Activated T-cell treated with anti-CD3 and anti-CD28 coated beads, Interleukin-2, amount 50 U/mL, for 24 hours (primary cell): ENCODE data around the gene SCAMP1.

Experiments
- DNase-seq: peaks from one replicate; pipeline ENCODE4 v3.0.0-alpha.2; 2020
- H3K27ac Mint-ChIP-seq: 2 replicates; pipeline ENCODE4 v1.8.0; 2020; ENCODE audit warnings: mild to moderate bottlenecking, mixed read lengths
- H3K27me3 Mint-ChIP-seq: 2 replicates; pipeline ENCODE4 v1.8.0; 2020; ENCODE audit warnings: mixed read lengths
- H3K36me3 Mint-ChIP-seq: 2 replicates; pipeline ENCODE4 v1.8.0; 2020; ENCODE audit warnings: low read depth, mixed read lengths
- H3K4me1 Mint-ChIP-seq: 2 replicates; pipeline ENCODE4 v1.8.0; 2020; ENCODE audit warnings: low read depth, mixed read lengths
- H3K4me3 Mint-ChIP-seq: 2 replicates; pipeline ENCODE4 v1.8.0; 2020; ENCODE audit warnings: mild to moderate bottlenecking, moderate library complexity, mixed read lengths
- H3K9me3 Mint-ChIP-seq: 2 replicates; pipeline ENCODE4 v1.8.0; 2020; ENCODE audit warnings: mixed read lengths

Gene SCAMP1

GRCh38 chr5:78515670-78516069, 155.3 kb downstream of the SCAMP1 start:
- no peak overlapping the region for H3K4me3 Mint-ChIP-seq

DNA sequence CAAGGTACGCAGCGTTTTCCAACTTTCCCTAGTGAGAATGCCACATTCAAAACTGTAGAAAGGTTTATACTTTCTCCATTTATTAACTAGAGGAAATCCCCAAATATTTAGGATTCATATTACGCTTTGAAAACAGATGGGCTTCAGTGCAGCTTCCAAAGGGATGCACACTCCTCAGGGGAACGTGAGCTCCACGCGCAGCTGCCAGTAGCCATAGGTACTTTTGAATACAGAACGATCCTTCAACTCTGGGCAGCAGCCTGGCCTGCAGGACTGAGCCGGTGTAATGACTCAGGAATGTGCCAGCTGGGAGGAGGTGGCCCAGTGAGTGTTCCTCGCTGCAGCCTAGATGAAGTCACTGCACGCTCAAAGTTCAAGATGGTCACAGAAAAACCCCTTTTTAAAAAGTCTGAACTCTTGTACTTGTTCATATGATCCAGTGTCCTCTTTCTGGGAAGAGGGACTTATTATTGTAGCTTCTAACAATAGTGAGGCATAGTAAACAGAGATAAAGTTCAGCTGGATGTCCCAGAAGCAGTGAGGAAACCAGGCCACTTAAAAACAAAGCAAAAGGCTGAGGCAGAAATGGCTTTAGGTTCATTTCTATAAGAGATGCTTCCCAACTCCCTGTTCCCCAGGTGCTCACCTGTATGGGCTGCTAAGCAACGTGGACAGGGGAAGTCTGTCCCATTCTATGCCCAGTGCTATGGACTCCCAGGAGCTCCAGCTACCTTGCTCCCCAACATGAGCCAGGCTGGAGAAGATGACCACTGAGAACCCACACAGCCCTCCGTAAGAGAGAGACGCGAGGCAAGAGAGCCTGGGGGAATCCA, 158.2 kb downstream of the SCAMP1 start:
- Mint-ChIP-seq H3K4me3 (no peak overlapping the region), H3K27ac (no peak overlapping the region), H3K27me3 (peaks cover 85% of the 10 kb centered on the region), H3K4me1 (no peaks in the 10 kb centered on the region), H3K9me3 (no peaks in the 10 kb centered on the region), H3K36me3 (no peaks in the 10 kb centered on the region)
- DNase-seq, result no peak

More at GRCh38 chr5:78515670-78516069, 155.3 kb downstream of the SCAMP1 start:
- Mint-ChIP-seq H3K36me3 (no peaks in the 10 kb centered on the region), H3K27ac (no peak overlapping the region), H3K27me3 (peaks cover 91% of the 10 kb centered on the region), H3K4me1 (no peaks in the 10 kb centered on the region), H3K9me3 (no peaks in the 10 kb centered on the region)
- DNase-seq, result no peak

GRCh38 chr5:78519198-78519941, 159.0 kb downstream of the SCAMP1 start:
- no peak for DNase-seq
- Mint-ChIP-seq H3K4me1 (no peaks in the 10 kb centered on the region), H3K27ac (no peak overlapping the region), H3K27me3 (peaks cover 83% of the 10 kb centered on the region), H3K4me3 (no peak overlapping the region), H3K9me3 (no peaks in the 10 kb centered on the region), H3K36me3 (no peaks in the 10 kb centered on the region)

DNA sequence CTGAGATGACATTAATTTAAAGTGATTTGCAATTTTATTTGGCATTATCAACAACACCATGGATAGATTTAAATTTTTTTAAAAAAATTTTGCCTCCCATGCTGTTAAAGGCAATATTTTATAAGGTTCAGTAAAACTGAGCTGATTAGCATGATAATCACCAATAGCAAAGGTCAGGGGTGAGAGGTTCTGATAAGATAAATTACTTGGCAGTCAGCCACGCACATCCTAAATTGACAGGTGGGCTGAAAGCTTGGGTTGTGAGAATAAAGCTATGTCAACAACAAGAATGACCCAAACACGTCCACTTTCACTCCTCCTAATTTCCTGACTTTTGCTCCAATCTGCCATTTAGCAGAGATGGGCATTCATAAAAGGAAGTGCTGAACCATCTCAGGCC, 161.0 kb downstream of the SCAMP1 start:
- H3K4me1 Mint-ChIP-seq, result no peaks in the 10 kb centered on the region
- H3K9me3 Mint-ChIP-seq, result no peaks in the 10 kb centered on the region
- no peak overlapping the region for H3K27ac Mint-ChIP-seq
- peaks cover 63% of the 10 kb centered on the region for H3K27me3 Mint-ChIP-seq
- no peak for DNase-seq
- H3K36me3 Mint-ChIP-seq, result no peaks in the 10 kb centered on the region
- no peak overlapping the region for H3K4me3 Mint-ChIP-seq

DNA sequence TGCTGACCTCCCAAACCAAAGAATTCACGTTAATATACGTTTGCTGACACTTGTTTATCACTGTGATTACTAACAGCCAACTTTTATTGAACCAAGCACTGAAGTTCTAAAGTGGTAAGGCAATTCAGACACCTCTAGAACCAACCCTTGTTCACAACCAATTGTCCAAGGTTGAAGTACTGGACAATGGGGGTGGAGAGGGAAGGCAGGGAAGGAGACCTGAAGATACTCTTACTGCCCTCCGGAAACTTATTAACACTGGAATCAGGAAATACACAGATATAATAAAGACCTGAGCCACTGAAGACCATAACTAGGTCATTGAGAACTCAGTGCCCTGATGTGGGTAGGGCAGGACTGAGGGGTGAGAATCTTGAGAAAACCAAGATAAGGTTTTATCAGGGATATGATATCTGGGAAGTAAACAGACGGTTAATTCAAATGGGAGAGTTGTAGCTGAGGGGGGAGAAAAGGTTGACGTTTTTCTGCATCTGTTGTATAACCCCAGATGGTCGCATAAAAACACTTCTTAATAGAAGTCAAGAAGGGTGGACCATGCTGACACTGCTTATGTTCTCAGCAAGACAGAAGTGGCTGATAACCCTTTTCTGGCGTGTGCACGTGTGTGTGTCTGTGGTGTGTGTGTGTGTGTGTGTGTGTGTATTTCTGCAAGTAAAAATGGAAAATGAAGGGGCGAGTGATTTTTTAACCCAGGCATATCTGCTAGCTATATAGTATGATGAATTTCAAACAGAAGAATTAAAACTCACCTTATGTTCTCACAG, 162.3 kb downstream of the SCAMP1 start:
- Mint-ChIP-seq H3K4me3 (no peak overlapping the region), H3K4me1 (no peaks in the 10 kb centered on the region), H3K27ac (no peak overlapping the region), H3K27me3 (peaks cover 55% of the 10 kb centered on the region), H3K9me3 (no peaks in the 10 kb centered on the region), H3K36me3 (no peaks in the 10 kb centered on the region)
- no peak for DNase-seq

GRCh38 chr5:78523314-78524193, 163.1 kb downstream of the SCAMP1 start:
- H3K4me3 Mint-ChIP-seq, result no peak overlapping the region
- DNase-seq, result no peak
- H3K4me1 Mint-ChIP-seq, result no peaks in the 10 kb centered on the region
- H3K27me3 Mint-ChIP-seq, result peaks cover 47% of the 10 kb centered on the region
- no peaks in the 10 kb centered on the region for H3K9me3 Mint-ChIP-seq
- H3K36me3 Mint-ChIP-seq, result no peaks in the 10 kb centered on the region
- no peak overlapping the region for H3K27ac Mint-ChIP-seq

- no peak overlapping the region for H3K27ac Mint-ChIP-seq
- H3K27me3 Mint-ChIP-seq, result peaks cover 26% of the 10 kb centered on the region
- H3K4me1 Mint-ChIP-seq, result no peaks in the 10 kb centered on the region
- no peaks in the 10 kb centered on the region for H3K9me3 Mint-ChIP-seq
- no peak for DNase-seq
- no peaks in the 10 kb centered on the region for H3K36me3 Mint-ChIP-seq
- H3K4me3 Mint-ChIP-seq, result no peak overlapping the region
Observed at GRCh38 chr5:78526049-78526525, 165.7 kb downstream of the SCAMP1 start.

DNA sequence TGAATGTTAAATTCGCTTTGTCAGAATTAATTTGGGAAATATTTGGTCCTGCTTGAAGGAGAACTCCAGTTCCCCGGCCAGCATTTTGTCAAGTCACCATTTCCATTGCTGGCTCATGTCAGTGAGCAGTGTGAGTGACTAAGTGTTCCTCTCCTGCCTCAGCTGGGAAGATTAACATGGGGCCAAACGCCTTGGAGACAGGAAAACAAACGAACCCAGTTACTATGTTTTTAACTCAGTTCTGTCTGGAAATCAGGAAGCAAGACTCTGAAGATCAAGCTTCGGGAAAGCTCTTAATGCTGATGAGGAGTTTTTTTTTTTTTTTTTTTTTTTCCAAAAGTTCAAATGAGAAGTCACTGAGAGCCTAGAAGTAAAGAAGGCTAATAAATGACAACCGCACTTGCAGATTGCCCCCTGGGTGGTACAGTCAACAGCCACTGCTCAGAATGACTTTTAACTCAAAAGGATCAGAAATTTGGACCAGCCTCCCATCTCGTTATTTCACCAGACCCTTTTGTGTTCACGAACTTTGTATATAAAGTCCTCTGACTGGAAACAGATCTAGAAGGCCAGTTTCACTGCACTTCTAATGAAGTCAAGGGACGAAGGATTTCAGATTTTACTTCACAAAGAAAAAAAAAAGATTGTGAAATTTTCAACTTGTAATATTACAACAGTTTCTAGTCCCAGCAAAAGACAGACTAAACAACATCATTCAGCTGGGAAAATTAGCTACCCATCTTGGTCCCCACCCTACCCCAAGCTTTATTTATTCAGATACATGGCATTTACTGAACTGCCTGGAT, 166.8 kb downstream of the SCAMP1 start:
- peaks cover 22% of the 10 kb centered on the region for H3K27me3 Mint-ChIP-seq
- no peak overlapping the region for H3K4me3 Mint-ChIP-seq
- DNase-seq, result no peak
- H3K9me3 Mint-ChIP-seq, result no peaks in the 10 kb centered on the region
- H3K4me1 Mint-ChIP-seq, result no peaks in the 10 kb centered on the region
- no peak overlapping the region for H3K27ac Mint-ChIP-seq
- H3K36me3 Mint-ChIP-seq, result no peaks in the 10 kb centered on the region

- no peaks in the 10 kb centered on the region for H3K9me3 Mint-ChIP-seq
- H3K27me3 Mint-ChIP-seq, result peaks cover 17% of the 10 kb centered on the region
- no peaks in the 10 kb centered on the region for H3K36me3 Mint-ChIP-seq
- H3K4me3 Mint-ChIP-seq, result no peak overlapping the region
- DNase-seq, result no peak
- H3K27ac Mint-ChIP-seq, result no peak overlapping the region
- no peaks in the 10 kb centered on the region for H3K4me1 Mint-ChIP-seq
Observed at GRCh38 chr5:78527925-78528324, 167.5 kb downstream of the SCAMP1 start.
